ENCODE data around the gene RTL9.
"Not testable (repeated sequence)": the region's sequence is repeated elsewhere in the genome, so short reads cannot be mapped to it uniquely, and the experiment has no call there.

Gene RTL9

DNA sequence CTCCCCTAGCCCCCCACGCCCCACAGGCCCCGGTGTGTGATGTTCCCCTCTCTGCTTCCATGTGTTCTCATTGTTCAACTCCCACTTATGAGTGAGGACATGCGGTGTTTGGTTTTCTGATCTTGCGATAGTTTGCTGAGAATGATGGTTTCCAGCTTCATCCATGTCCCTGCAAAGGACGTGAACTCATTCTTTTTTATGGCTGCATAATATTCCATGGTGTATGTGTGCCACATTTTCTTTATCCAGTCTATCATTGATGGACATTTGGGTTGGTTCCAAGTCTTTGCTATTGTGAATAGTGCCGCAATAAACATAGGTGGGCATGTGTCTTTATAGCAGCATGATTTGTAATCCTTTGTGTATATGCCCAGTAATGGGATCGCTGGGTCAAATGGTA is 47.6 kb downstream of the RTL9 start:
- DNase-seq (ENCODE audit: low spot score) = not testable (repeated sequence)

DNA sequence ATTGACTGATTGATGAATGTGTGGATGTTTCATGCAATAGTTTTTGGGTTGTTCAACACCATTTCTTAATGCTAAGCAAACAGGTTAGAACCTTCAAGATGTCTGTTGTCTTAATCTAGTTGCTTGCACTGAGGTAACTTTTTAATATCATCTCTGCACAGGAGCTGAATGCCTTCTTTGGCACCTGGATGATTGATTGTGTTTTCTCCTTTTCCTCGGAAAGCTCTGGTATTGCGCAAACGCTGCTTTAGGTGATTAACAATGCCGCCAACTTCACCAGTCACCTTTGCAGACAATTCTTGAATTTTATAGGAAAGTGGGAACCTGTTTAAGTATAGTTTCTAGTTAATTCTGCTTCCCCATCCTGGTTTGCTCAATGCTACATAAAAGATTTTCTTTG is 48.2 kb downstream of the RTL9 start:
- DNase-seq (ENCODE audit: low spot score) = no peak

DNA sequence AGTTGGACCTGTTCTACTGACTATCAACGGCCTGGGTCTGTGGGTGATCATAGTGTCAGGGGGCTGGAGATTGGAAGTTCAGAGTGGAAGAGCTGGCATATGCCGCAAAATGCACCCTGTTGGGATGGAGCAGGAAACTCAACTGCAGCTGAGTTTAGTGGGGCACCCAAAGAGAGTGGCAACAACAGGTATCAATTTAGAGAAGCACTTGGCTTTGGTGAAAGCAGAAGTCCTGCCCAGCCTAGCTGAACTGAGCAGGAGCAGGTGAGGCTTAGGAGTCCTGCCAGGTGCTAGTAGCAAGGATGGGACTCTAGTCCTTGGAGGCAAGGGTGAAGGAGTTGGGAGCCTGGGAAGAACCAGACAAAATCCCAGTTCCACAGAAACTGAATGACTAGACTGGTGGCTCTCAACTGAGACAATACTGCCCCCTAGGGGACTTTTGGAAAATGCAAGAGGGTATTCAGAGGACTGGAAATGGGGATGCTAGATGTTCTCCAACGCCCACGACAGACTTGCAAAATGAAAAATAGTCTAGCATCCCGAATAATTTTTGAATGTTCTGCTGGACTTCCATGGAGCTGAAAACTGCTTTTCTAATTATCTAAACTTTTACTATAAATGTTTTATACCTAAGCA is 49.4 kb downstream of the RTL9 start:
- DNase-seq (ENCODE audit: low spot score) = peak; percentile 64

All from AG08395 (cell line).